HG03095 (cell line): ENCODE measurements around the gene TLE1.
"Not testable (repeated sequence)": the region's sequence is repeated elsewhere in the genome, so short reads cannot be mapped to it uniquely, and the experiment has no call there.

Experiments
- ATAC-seq: cut with Tn5 transposase; IDR thresholded peaks from one replicate; pipeline ENCODE4 v1.9.1; 2021; ENCODE audit warnings: moderate library complexity; ENCODE audit not compliant: unreplicated experiment

The TLE1 gene

GRCh38 chr9:81623778-81624177 is 65.6 kb downstream of the TLE1 start:
- no peak for ATAC-seq

GRCh38 chr9:81622471-81623255 is 66.7 kb downstream of the TLE1 start:
- ATAC-seq = no peak

GRCh38 chr9:81621785-81622259 is 67.5 kb downstream of the TLE1 start:
- ATAC-seq = no peak

- no peak for ATAC-seq
Observed at GRCh38 chr9:81621118-81621517, 68.2 kb downstream of the TLE1 start.

- ATAC-seq = peak; percentile 69
Observed at GRCh38 chr9:81620002-81620390, 69.4 kb downstream of the TLE1 start.

GRCh38 chr9:81619353-81620001 is 69.9 kb downstream of the TLE1 start:
- no peak for ATAC-seq

GRCh38 chr9:81618923-81619322 is 70.4 kb downstream of the TLE1 start:
- ATAC-seq = no peak

GRCh38 chr9:81616141-81616540 is 73.2 kb downstream of the TLE1 start:
- ATAC-seq = no peak

GRCh38 chr9:81614335-81614734 is 75.0 kb downstream of the TLE1 start:
- ATAC-seq = no peak

GRCh38 chr9:81613002-81613812 is 76.1 kb downstream of the TLE1 start:
- ATAC-seq = no peak

- ATAC-seq = no peak
Observed at GRCh38 chr9:81611664-81612063, 77.7 kb downstream of the TLE1 start.

GRCh38 chr9:81610740-81611107 is 78.6 kb downstream of the TLE1 start:
- no peak for ATAC-seq

- ATAC-seq = no peak
Observed at GRCh38 chr9:81609782-81610739, 79.3 kb downstream of the TLE1 start.

- no peak for ATAC-seq
Observed at GRCh38 chr9:81608289-81608657, 81.1 kb downstream of the TLE1 start.

- no peak for ATAC-seq
Observed at GRCh38 chr9:81607593-81608288, 81.6 kb downstream of the TLE1 start.

- not testable (repeated sequence) for ATAC-seq
Observed at GRCh38 chr9:81606261-81606660, 83.1 kb downstream of the TLE1 start.

GRCh38 chr9:81605170-81605670 is 84.1 kb downstream of the TLE1 start:
- ATAC-seq = no peak

GRCh38 chr9:81604306-81605169 is 84.8 kb downstream of the TLE1 start:
- ATAC-seq = no peak
